ENCODE results near the gene IKZF3.

GRCh38 chr17:39774047-39774446 is 90.1 kb downstream of the IKZF3 start:
- TF ChIP-seq CTCF (IDR thresholded peaks at IDR 0.05; ENCODE audit: low read depth, low read length), result no peak
- no peak for TF ChIP-seq EZH2phosphoT487 (IDR thresholded peaks at IDR 0.05; ENCODE audit: low read depth)
